Mucosa of rectum (tissue), 2 donors: ENCODE results near the gene PRC1.
A peak's percentile ranks its signal among the peaks of the same experiment; 100 is the strongest.
"Not testable (repeated sequence)": the region's sequence is repeated elsewhere in the genome, so short reads cannot be mapped to it uniquely, and the experiment has no call there.

Experiments
- H3K27ac ChIP-seq, 2 donors: one replicate each; pipeline ENCODE4 v1.7.0; 2013; ENCODE audit warnings: inconsistent platforms in 2 of 2, low read depth in 2 of 2, low read length in 2 of 2
- H3K27me3 ChIP-seq, 2 donors: one replicate each; pipeline ENCODE4 v1.7.0; 2013; ENCODE audit warnings: low read length in 2 of 2; ENCODE audit not compliant: control insufficient read depth in 2 of 2, insufficient read depth in 2 of 2
- H3K36me3 ChIP-seq, 2 donors: one replicate each; pipeline ENCODE4 v1.7.0; 2013; ENCODE audit warnings: low read length in 2 of 2; ENCODE audit not compliant: control insufficient read depth in 2 of 2, insufficient read depth in 2 of 2
- H3K4me1 ChIP-seq, 2 donors: one replicate each; pipeline ENCODE4 v1.7.0; 2013; ENCODE audit warnings: low read length in 2 of 2, mild to moderate bottlenecking in 1 of 2; ENCODE audit not compliant: control insufficient read depth in 2 of 2, insufficient read depth in 2 of 2
- H3K4me3 ChIP-seq, 2 donors: one replicate each; pipeline ENCODE4 v1.7.0; 2013; ENCODE audit warnings: low read length in 2 of 2
- H3K9ac ChIP-seq, 2 donors: one replicate each; pipeline ENCODE4 v1.7.0; 2013; ENCODE audit warnings: low read length in 2 of 2, low read depth in 1 of 2, mild to moderate bottlenecking in 1 of 2
- H3K9me3 ChIP-seq, 2 donors: one replicate each; pipeline ENCODE4 v1.7.0; 2013; ENCODE audit warnings: low read length in 2 of 2; ENCODE audit not compliant: control insufficient read depth in 2 of 2
- donor health status: healthy.
- donor health status: Normal muscosa, but diverticular disease.

PRC1 gene

GRCh38 chr15:90926766-90927165 is 67.6 kb downstream of the PRC1 start:
- H3K9ac ChIP-seq, H3K4me3 ChIP-seq, H3K27me3 ChIP-seq, H3K27ac ChIP-seq, H3K9me3 ChIP-seq, H3K36me3 ChIP-seq: not testable (repeated sequence)
- H3K4me1 ChIP-seq, result peaks cover 13 to 17% of the 10 kb centered on the region in 2 donors

GRCh38 chr15:90924375-90924774 is 70.0 kb downstream of the PRC1 start:
- H3K9me3 ChIP-seq, result no peaks in the 10 kb centered on the region
- H3K36me3 ChIP-seq, result peaks cover 19 to 20% of the 10 kb centered on the region in 2 donors
- H3K9ac ChIP-seq, result no peak overlapping the region
- no peak overlapping the region for H3K27ac ChIP-seq
- H3K4me1 ChIP-seq, result peaks cover 0 to 3% of the 10 kb centered on the region in 2 donors
- no peaks in the 10 kb centered on the region for H3K27me3 ChIP-seq
- H3K4me3 ChIP-seq, result no peak overlapping the region

- peaks cover 32 to 34% of the 10 kb centered on the region in 2 donors for H3K36me3 ChIP-seq
Measured at GRCh38 chr15:90922712-90923322, 71.5 kb downstream of the PRC1 start.

GRCh38 chr15:90921887-90922286 is 72.4 kb downstream of the PRC1 start:
- Histone ChIP-seq H3K4me1 (no peaks in the 10 kb centered on the region), H3K4me3 (no peak overlapping the region), H3K27ac (no peak overlapping the region), H3K9me3 (no peaks in the 10 kb centered on the region), H3K27me3 (no peaks in the 10 kb centered on the region), H3K36me3 (peaks cover 42 to 43% of the 10 kb centered on the region in 2 donors), H3K9ac (no peak overlapping the region)

More at GRCh38 chr15:90922712-90923322, 71.5 kb downstream of the PRC1 start:
- not testable (repeated sequence) for H3K4me1 ChIP-seq, H3K4me3 ChIP-seq, H3K27me3 ChIP-seq, H3K9me3 ChIP-seq, H3K27ac ChIP-seq, H3K9ac ChIP-seq

GRCh38 chr15:90918835-90919234 is 75.5 kb downstream of the PRC1 start:
- Histone ChIP-seq H3K36me3 (peaks cover 67% of the 10 kb centered on the region in 2 donors), H3K9ac (no peak overlapping the region), H3K4me3 (no peak overlapping the region), H3K9me3 (no peaks in the 10 kb centered on the region), H3K27me3 (no peaks in the 10 kb centered on the region), H3K27ac (no peak overlapping the region), H3K4me1 (no peaks in the 10 kb centered on the region)

GRCh38 chr15:90918034-90918788 is 76.1 kb downstream of the PRC1 start:
- no peaks in the 10 kb centered on the region for H3K27me3 ChIP-seq
- no peak overlapping the region for H3K4me3 ChIP-seq
- no peak overlapping the region for H3K27ac ChIP-seq
- no peaks in the 10 kb centered on the region for H3K4me1 ChIP-seq
- peaks cover 73 to 74% of the 10 kb centered on the region in 2 donors for H3K36me3 ChIP-seq
- H3K9me3 ChIP-seq, result no peaks in the 10 kb centered on the region
- H3K9ac ChIP-seq, result no peak overlapping the region

GRCh38 chr15:90917569-90917968 is 76.8 kb downstream of the PRC1 start:
- no peak overlapping the region for H3K4me3 ChIP-seq
- H3K27me3 ChIP-seq, result no peaks in the 10 kb centered on the region
- H3K4me1 ChIP-seq, result no peaks in the 10 kb centered on the region
- H3K36me3 ChIP-seq, result peaks cover 79 to 80% of the 10 kb centered on the region in 2 donors
- H3K27ac ChIP-seq, result no peak overlapping the region
- no peak overlapping the region for H3K9ac ChIP-seq
- H3K9me3 ChIP-seq, result no peaks in the 10 kb centered on the region

- H3K27me3 ChIP-seq, result no peaks in the 10 kb centered on the region
- peaks cover 90 to 91% of the 10 kb centered on the region in 2 donors for H3K36me3 ChIP-seq
- no peaks in the 10 kb centered on the region for H3K4me1 ChIP-seq
- no peaks in the 10 kb centered on the region for H3K9me3 ChIP-seq
- H3K27ac ChIP-seq, result peak overlapping the region in 1 of 2 donors; percentile 52
- no peak overlapping the region for H3K9ac ChIP-seq
- H3K4me3 ChIP-seq, result no peak overlapping the region
Measured at GRCh38 chr15:90916461-90916860, 77.9 kb downstream of the PRC1 start.
